IPS-20b (cell line): ENCODE results near the gene GH2.
"Not testable (repeated sequence)": the region's sequence is repeated elsewhere in the genome, so short reads cannot be mapped to it uniquely, and the experiment has no call there.

Experiments used
- H3K27ac ChIP-seq: one replicate; pipeline ENCODE4 v1.5.1; 2013; ENCODE audit warnings: low read length
- H3K27me3 ChIP-seq: 2 replicates; pipeline ENCODE4 v1.6.1; 2013; ENCODE audit warnings: mild to moderate bottlenecking, low read length, inconsistent platforms; ENCODE audit not compliant: insufficient read depth
- H3K36me3 ChIP-seq: 2 replicates; pipeline ENCODE4 v1.6.1; 2013; ENCODE audit warnings: low read depth, mild to moderate bottlenecking, inconsistent platforms, low read length, moderate library complexity; ENCODE audit not compliant: insufficient read depth
- H3K4me1 ChIP-seq: 2 replicates; pipeline ENCODE4 v1.6.1; 2013; ENCODE audit warnings: mild to moderate bottlenecking, control low read depth, inconsistent platforms, low read length, moderate library complexity; ENCODE audit not compliant: insufficient read depth
- H3K4me3 ChIP-seq: 2 replicates; pipeline ENCODE4 v1.5.1; 2013; ENCODE audit warnings: mild to moderate bottlenecking, low read length, inconsistent platforms
- H3K9ac ChIP-seq: 2 replicates; pipeline ENCODE4 v1.6.1; 2013; ENCODE audit warnings: low read depth, mild to moderate bottlenecking, inconsistent platforms, low read length, moderate library complexity
- H3K9me3 ChIP-seq: 2 replicates; pipeline ENCODE4 v1.6.1; 2013; ENCODE audit warnings: mild to moderate bottlenecking, low read depth, low read length, inconsistent platforms; ENCODE audit not compliant: insufficient read depth

Gene GH2

GRCh38 chr17:63885119-63885518 is 3.4 kb upstream of the GH2 start:
- H3K4me1 ChIP-seq, H3K36me3 ChIP-seq, H3K4me3 ChIP-seq, H3K27ac ChIP-seq, H3K9me3 ChIP-seq, H3K27me3 ChIP-seq, H3K9ac ChIP-seq: not testable (repeated sequence)

- H3K27me3 ChIP-seq, H3K9ac ChIP-seq, H3K4me3 ChIP-seq, H3K36me3 ChIP-seq, H3K27ac ChIP-seq, H3K4me1 ChIP-seq, H3K9me3 ChIP-seq: not testable (repeated sequence)
Observed at GRCh38 chr17:63882626-63883126, 932 bp upstream of the GH2 start.

- not testable (repeated sequence) for H3K36me3 ChIP-seq, H3K9ac ChIP-seq, H3K27me3 ChIP-seq, H3K27ac ChIP-seq, H3K4me1 ChIP-seq, H3K9me3 ChIP-seq
- 0 out of 2 replicates have a peak overlapping the region, but pooled peaks have one; percentile 41 for H3K4me3 ChIP-seq
Observed at GRCh38 chr17:63881337-63881736, 407 bp downstream of the GH2 start.

- no peak overlapping the region for H3K27ac ChIP-seq
- 0 out of 2 replicates have a peak overlapping the region, but pooled peaks have one; percentile 41 for H3K4me3 ChIP-seq
- H3K9ac ChIP-seq = no peak overlapping the region
- peaks cover 6% of the 10 kb centered on the region; the same call in 1 of the 2 replicates for H3K4me1 ChIP-seq
- H3K27me3 ChIP-seq = no peaks in the 10 kb centered on the region
- H3K36me3 ChIP-seq = no peaks in the 10 kb centered on the region
- H3K9me3 ChIP-seq = no peaks in the 10 kb centered on the region
Observed at GRCh38 chr17:63880706-63881105, 1.0 kb downstream of the GH2 start.

- H3K36me3 ChIP-seq, H3K27ac ChIP-seq, H3K4me1 ChIP-seq, H3K9ac ChIP-seq, H3K9me3 ChIP-seq, H3K4me3 ChIP-seq, H3K27me3 ChIP-seq: not testable (repeated sequence)
Observed at GRCh38 chr17:63878413-63878812, 3.3 kb downstream of the GH2 start.

- not testable (repeated sequence) for H3K36me3 ChIP-seq, H3K9ac ChIP-seq, H3K4me1 ChIP-seq, H3K27ac ChIP-seq, H3K4me3 ChIP-seq, H3K27me3 ChIP-seq, H3K9me3 ChIP-seq
Observed at GRCh38 chr17:63874693-63875092, 7.1 kb downstream of the GH2 start.

- not testable (repeated sequence) for H3K9me3 ChIP-seq, H3K27me3 ChIP-seq, H3K27ac ChIP-seq, H3K36me3 ChIP-seq, H3K4me1 ChIP-seq, H3K4me3 ChIP-seq, H3K9ac ChIP-seq
Observed at GRCh38 chr17:63874061-63874626, 7.6 kb downstream of the GH2 start.

- not testable (repeated sequence) for H3K4me3 ChIP-seq, H3K4me1 ChIP-seq
Observed at GRCh38 chr17:63873577-63873976, 8.2 kb downstream of the GH2 start, which contains the start of gene CSH2. Gene CSH2 (minus strand): TSS chr17:63873677. CDS start chr17:63873614, 63 bp downstream.

GRCh38 chr17:63871646-63872365 is 9.9 kb downstream of the GH2 start:
- not testable (repeated sequence) for H3K9me3 ChIP-seq, H3K36me3 ChIP-seq, H3K9ac ChIP-seq, H3K4me1 ChIP-seq, H3K27ac ChIP-seq, H3K27me3 ChIP-seq, H3K4me3 ChIP-seq

More at GRCh38 chr17:63873577-63873976, 8.2 kb downstream of the GH2 start, which contains the start of gene CSH2:
- not testable (repeated sequence) for H3K9ac ChIP-seq, H3K27ac ChIP-seq, H3K36me3 ChIP-seq, H3K27me3 ChIP-seq, H3K9me3 ChIP-seq

- not testable (repeated sequence) for H3K4me1 ChIP-seq, H3K4me3 ChIP-seq, H3K9me3 ChIP-seq, H3K27me3 ChIP-seq, H3K27ac ChIP-seq, H3K36me3 ChIP-seq, H3K9ac ChIP-seq
Observed at GRCh38 chr17:63870292-63870665, 11.5 kb downstream of the GH2 start.

GRCh38 chr17:63869491-63870291 is 12.1 kb downstream of the GH2 start:
- H3K27me3 ChIP-seq, H3K36me3 ChIP-seq, H3K9ac ChIP-seq, H3K9me3 ChIP-seq, H3K4me3 ChIP-seq, H3K27ac ChIP-seq, H3K4me1 ChIP-seq: not testable (repeated sequence)

- not testable (repeated sequence) for H3K27ac ChIP-seq, H3K9me3 ChIP-seq, H3K9ac ChIP-seq, H3K4me1 ChIP-seq, H3K27me3 ChIP-seq, H3K36me3 ChIP-seq, H3K4me3 ChIP-seq
Observed at GRCh38 chr17:63866625-63867024, 15.1 kb downstream of the GH2 start.
